ENCODE results near the gene HPCAL1. TPM values are rescaled to one million over a fixed set of nuclear protein-coding genes. Genes with fewer than 3 reads are reported as not detected.
A peak's percentile ranks its signal among the peaks of the same experiment; 100 is the strongest.

Gene HPCAL1
- total and polyA plus RNA-seq, 2 donors (not counting 1 experiment from before 2014, with no cell fraction given) = 60.3 to 65.1 TPM

DNA sequence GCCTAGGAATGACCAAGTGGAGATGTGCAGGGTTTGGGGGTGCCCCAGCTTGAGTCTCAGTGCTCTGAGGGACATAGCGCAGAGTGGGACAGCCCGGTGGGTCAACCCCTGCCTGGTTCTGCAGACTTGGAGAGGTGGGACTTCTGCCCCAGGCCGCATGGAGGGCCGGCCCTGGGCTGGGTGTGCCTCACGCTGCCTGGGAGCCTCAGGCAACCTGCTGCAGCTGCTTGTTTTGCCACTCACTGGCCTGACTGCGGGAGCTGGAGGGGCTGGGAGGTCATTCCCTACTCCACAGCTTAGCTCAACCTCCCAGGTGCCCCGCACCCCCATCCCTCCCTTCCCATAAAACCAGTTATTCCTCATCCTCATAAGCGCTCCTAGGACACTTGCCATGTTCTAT, 112.3 kb downstream of the HPCAL1 start:
- intact Hi-C loops (cut with micrococcal nuclease) = no loop called here
- no peaks in the 10 kb centered on the region for H3K27me3 Mint-ChIP-seq
- no peaks in the 10 kb centered on the region for H3K9me3 Mint-ChIP-seq (ENCODE audit: insufficient read depth)
- peaks cover 49% of the 10 kb centered on the region for H3K4me1 Mint-ChIP-seq
- DNase-seq (no peak), ATAC-seq (ENCODE audit: low read depth) (no peak)
- Histone ChIP-seq H4K20me1 (ENCODE audit: control insufficient read depth, insufficient read depth, low read length, poor library complexity, severe bottlenecking) (peaks cover 17% of the 10 kb centered on the region), H3K36me3 (replicated peaks in 1 of 2; ENCODE audit: control extremely low read depth in 1 of 2, control insufficient read depth in 1 of 2, extremely low read depth in 1 of 2, insufficient read depth in 2 of 2, low read length in 1 of 2) (peaks cover 0 to 8% of the 10 kb centered on the region in 2 experiments), H3K4me2 (replicated peaks; ENCODE audit: low read depth, low read length, poor library complexity, severe bottlenecking) (no peak overlapping the region), H3K4me3 (ENCODE audit: control extremely low read depth in 1 of 5, extremely low read depth in 1 of 5, insufficient read depth in 1 of 5, low read depth in 2 of 5, low read length in 4 of 5) (no peak overlapping the region), H3K9ac (ENCODE audit: low read length) (no peak overlapping the region), H3K27me3 (replicated peaks in 1 of 4; ENCODE audit: control extremely low read depth in 1 of 4, control insufficient read depth in 3 of 4, insufficient read depth in 4 of 4, low read length in 3 of 4) (no peaks in the 10 kb centered on the region), H2AFZ (ENCODE audit: insufficient read depth, low read depth, low read length, poor library complexity, severe bottlenecking) (no peak overlapping the region), H3K79me2 (ENCODE audit: control insufficient read depth, insufficient read depth, low read length) (peaks cover 61% of the 10 kb centered on the region), H3K27ac (ENCODE audit: low read length in 2 of 2) (no peak overlapping the region), H3K4me1 (ENCODE audit: control insufficient read depth in 2 of 2, insufficient read depth in 2 of 2, low read length in 2 of 2) (peaks cover 22 to 60% of the 10 kb centered on the region in 2 donors), H3K9me3 (ENCODE audit: control extremely low read depth in 1 of 3, control insufficient read depth in 2 of 3, insufficient read depth in 1 of 3, low read length in 2 of 3) (peaks cover 0 to 7% (median 5%) of the 10 kb centered on the region in 3 donors)
- TF ChIP-seq CTCF (IDR thresholded peaks at IDR 0.05) (no peak), EZH2 (IDR thresholded peaks at IDR 0.05; ENCODE audit: borderline replicate concordance, insufficient read depth, low read depth, low read length, poor library complexity, severe bottlenecking) (no peak)
- POLR2A ChIA-PET = interaction anchor here (0.6 to 1.1 kb wide), 2 partner anchors 37 to 386 kb away, joined by 5 to 7 read pairs; no protein-coding TSS in a partner anchor
- no peak overlapping the region for H3K27ac Mint-ChIP-seq
- 100% methylated on average over 7 of the region's 8 CpGs for WGBS (ENCODE audit: insufficient coverage)
- no peak overlapping the region for H3K4me3 Mint-ChIP-seq
- CTCF ChIA-PET = interaction anchor here (1.1 to 4.3 kb wide), 2 partner anchors 20 to 33 kb away, joined by 3 to 20 read pairs; no protein-coding TSS in a partner anchor

DNA sequence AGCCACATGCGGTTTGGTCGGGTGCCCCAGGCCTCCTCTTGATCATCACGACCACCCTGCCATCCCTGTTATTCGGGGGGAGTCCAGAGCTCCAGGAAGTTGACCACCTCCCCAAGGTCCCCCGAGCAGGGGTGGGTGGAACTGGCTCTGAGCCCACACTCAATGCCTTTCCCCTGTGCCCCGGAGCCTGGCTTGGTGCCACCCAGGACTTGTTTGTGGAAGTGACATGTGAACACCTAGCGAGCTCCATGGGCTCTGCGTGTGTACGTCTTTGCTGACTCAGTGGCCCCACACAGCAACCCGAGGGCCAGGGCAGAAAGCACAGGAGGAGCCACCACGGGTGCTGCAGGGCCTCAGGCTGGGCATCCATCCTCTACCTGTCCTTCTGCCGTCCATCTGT, 112.9 kb downstream of the HPCAL1 start:
- H3K4me3 Mint-ChIP-seq = no peak overlapping the region
- no peaks in the 10 kb centered on the region for H3K27me3 ChIP-seq (replicated peaks in 1 of 4; ENCODE audit: control extremely low read depth in 1 of 4, control insufficient read depth in 3 of 4, insufficient read depth in 4 of 4, low read length in 3 of 4)
- peak overlapping the region; percentile 41 for H3K27ac Mint-ChIP-seq
- H3K4me2 ChIP-seq (replicated peaks; ENCODE audit: low read depth, low read length, poor library complexity, severe bottlenecking) = no peak overlapping the region
- no peak for DNase-seq
- H3K9ac ChIP-seq (ENCODE audit: low read length) = no peak overlapping the region
- peaks cover 0 to 7% (median 5%) of the 10 kb centered on the region in 3 donors for H3K9me3 ChIP-seq (ENCODE audit: control extremely low read depth in 1 of 3, control insufficient read depth in 2 of 3, insufficient read depth in 1 of 3, low read length in 2 of 3)
- no peaks in the 10 kb centered on the region for H3K9me3 Mint-ChIP-seq (ENCODE audit: insufficient read depth)
- H3K27me3 Mint-ChIP-seq = no peaks in the 10 kb centered on the region
- no peak for TF ChIP-seq CTCF (IDR thresholded peaks at IDR 0.05)
- no peak for TF ChIP-seq EZH2 (IDR thresholded peaks at IDR 0.05; ENCODE audit: borderline replicate concordance, insufficient read depth, low read depth, low read length, poor library complexity, severe bottlenecking)
- H3K4me1 Mint-ChIP-seq = peaks cover 43% of the 10 kb centered on the region
- no peak overlapping the region for H2AFZ ChIP-seq (ENCODE audit: insufficient read depth, low read depth, low read length, poor library complexity, severe bottlenecking)
- 95% methylated on average over 12 of the region's 12 CpGs for WGBS (ENCODE audit: insufficient coverage)
- H3K4me3 ChIP-seq (ENCODE audit: control extremely low read depth in 1 of 5, extremely low read depth in 1 of 5, insufficient read depth in 1 of 5, low read depth in 2 of 5, low read length in 4 of 5) = no peak overlapping the region
- peaks cover 0 to 11% of the 10 kb centered on the region in 2 experiments for H3K36me3 ChIP-seq (replicated peaks in 1 of 2; ENCODE audit: control extremely low read depth in 1 of 2, control insufficient read depth in 1 of 2, extremely low read depth in 1 of 2, insufficient read depth in 2 of 2, low read length in 1 of 2)
- POLR2A ChIA-PET = no interaction called here
- ATAC-seq (ENCODE audit: low read depth) = no peak
- CTCF ChIA-PET = interaction anchor here (4.3 kb wide), 1 partner anchor 19 kb away, joined by 20 read pairs; no protein-coding TSS in a partner anchor
- H4K20me1 ChIP-seq (ENCODE audit: control insufficient read depth, insufficient read depth, low read length, poor library complexity, severe bottlenecking) = peaks cover 17% of the 10 kb centered on the region
- H3K79me2 ChIP-seq (ENCODE audit: control insufficient read depth, insufficient read depth, low read length) = peaks cover 60% of the 10 kb centered on the region
- intact Hi-C loops (cut with micrococcal nuclease) = no loop called here
- peaks cover 18 to 55% of the 10 kb centered on the region in 2 donors for H3K4me1 ChIP-seq (ENCODE audit: control insufficient read depth in 2 of 2, insufficient read depth in 2 of 2, low read length in 2 of 2)
- H3K27ac ChIP-seq (ENCODE audit: low read length in 2 of 2) = no peak overlapping the region
